GM18909 (cell line): ENCODE data around the gene TEX264.
"Not testable (repeated sequence)": the region's sequence is repeated elsewhere in the genome, so short reads cannot be mapped to it uniquely, and the experiment has no call there.

Experiments used
- ATAC-seq: cut with Tn5 transposase; IDR thresholded peaks from one replicate; pipeline ENCODE4 v1.9.1; 2021; ENCODE audit warnings: mild to moderate bottlenecking; ENCODE audit not compliant: unreplicated experiment, poor library complexity

Gene TEX264

GRCh38 chr3:51670823-51671733 lies at the start of gene TEX264:
Gene TEX264, plus strand, starts transcription at chr3:51671252. Its CDS starts 3,053 bp downstream, at chr3:51674305.
- peak; percentile 75 for ATAC-seq

GRCh38 chr3:51622413-51622812 lies 48.6 kb upstream of the TEX264 start:
- no peak for ATAC-seq

- ATAC-seq: no peak
Observed at GRCh38 chr3:51622868-51623267, 48.2 kb upstream of the TEX264 start.

- ATAC-seq: no peak
Observed at GRCh38 chr3:51630513-51630912, 40.5 kb upstream of the TEX264 start.

GRCh38 chr3:51637144-51637940 lies 33.7 kb upstream of the TEX264 start:
- ATAC-seq: no peak

GRCh38 chr3:51637941-51638471 lies 33.0 kb upstream of the TEX264 start:
- peak; percentile 74 for ATAC-seq

- no peak for ATAC-seq
Observed at GRCh38 chr3:51642462-51642861, 28.6 kb upstream of the TEX264 start.

GRCh38 chr3:51646091-51646490 lies 25.0 kb upstream of the TEX264 start:
- ATAC-seq: no peak

- ATAC-seq: not testable (repeated sequence)
Observed at GRCh38 chr3:51652103-51652502, 18.9 kb upstream of the TEX264 start.

- ATAC-seq: not testable (repeated sequence)
Observed at GRCh38 chr3:51653409-51653808, 17.6 kb upstream of the TEX264 start.

- ATAC-seq: no peak
Observed at GRCh38 chr3:51657234-51657633, 13.8 kb upstream of the TEX264 start.

- ATAC-seq: no peak
Observed at GRCh38 chr3:51659942-51660341, 11.1 kb upstream of the TEX264 start.

GRCh38 chr3:51662456-51662855 lies 8.6 kb upstream of the TEX264 start:
- ATAC-seq: no peak

GRCh38 chr3:51668756-51669155 lies 2.3 kb upstream of the TEX264 start:
- no peak for ATAC-seq

- peak; percentile 32 for ATAC-seq
Observed at GRCh38 chr3:51669241-51670052, 1.6 kb upstream of the TEX264 start.

- no peak for ATAC-seq
Observed at GRCh38 chr3:51670053-51670822, 814 bp upstream of the TEX264 start.

GRCh38 chr3:51671734-51672475 lies 853 bp downstream of the TEX264 start:
- peak; percentile 34 for ATAC-seq

GRCh38 chr3:51673181-51673801 lies 2.2 kb downstream of the TEX264 start:
- no peak for ATAC-seq
